ENCODE results near the gene CORIN. TPM values are rescaled to one million over a fixed set of nuclear protein-coding genes. Genes with fewer than 3 reads are reported as not detected.
A peak's percentile ranks its signal among the peaks of the same experiment; 100 is the strongest.

CORIN gene
- total and polyA plus RNA-seq, 11 donors, result 5.6 to 130 (median 40.1) TPM

DNA sequence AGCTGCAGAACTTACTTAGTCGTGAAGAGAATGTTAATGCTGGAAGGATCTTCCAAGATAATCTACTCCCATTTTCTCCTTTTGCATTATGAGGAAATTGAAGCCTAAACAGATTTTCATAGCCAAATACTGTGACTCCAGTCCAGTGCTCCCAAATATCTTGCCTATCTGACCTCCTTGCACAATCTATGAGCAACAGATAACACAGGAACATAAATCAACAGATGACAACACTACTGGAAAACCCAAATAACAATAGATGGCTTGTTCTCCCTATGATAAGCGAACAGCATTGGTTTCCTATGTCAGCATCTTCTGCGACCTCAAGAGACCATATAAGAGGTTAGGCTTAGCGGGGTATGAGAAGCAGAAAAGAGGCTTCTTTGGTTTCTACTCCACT, 88.0 kb downstream of the CORIN start:
- DNase-seq (no peak), ATAC-seq (peak in 1 of 4 donors; percentile 49)
- intact Hi-C loops (cut with DNase I), result loop anchor here in 3 of 10 donors (5.0 kb wide), 4 partner anchors 43 to 87 kb away; partner anchors contain the start of gene CORIN (in 1 of the 3)
- WGBS, 4 donors, result 65 to 77% (median 70%) methylated on average over 4 of the region's 4 CpGs
- peaks cover 0 to 45% (median 4%) of the 10 kb centered on the region in 12 donors for H3K4me1 ChIP-seq
- H3K27ac ChIP-seq, result peak overlapping the region in 6 of 12 donors; percentile 26 to 94 (median 66)
- no peak overlapping the region for H3K4me3 ChIP-seq
- H3K36me3 ChIP-seq, result no peaks in the 10 kb centered on the region
- peaks cover 0 to 17% (median 0%) of the 10 kb centered on the region in 12 donors for H3K9me3 ChIP-seq
- TF ChIP-seq POLR2A (IDR thresholded peaks at IDR 0.05), result no peak
- TF ChIP-seq, protein P1, sequence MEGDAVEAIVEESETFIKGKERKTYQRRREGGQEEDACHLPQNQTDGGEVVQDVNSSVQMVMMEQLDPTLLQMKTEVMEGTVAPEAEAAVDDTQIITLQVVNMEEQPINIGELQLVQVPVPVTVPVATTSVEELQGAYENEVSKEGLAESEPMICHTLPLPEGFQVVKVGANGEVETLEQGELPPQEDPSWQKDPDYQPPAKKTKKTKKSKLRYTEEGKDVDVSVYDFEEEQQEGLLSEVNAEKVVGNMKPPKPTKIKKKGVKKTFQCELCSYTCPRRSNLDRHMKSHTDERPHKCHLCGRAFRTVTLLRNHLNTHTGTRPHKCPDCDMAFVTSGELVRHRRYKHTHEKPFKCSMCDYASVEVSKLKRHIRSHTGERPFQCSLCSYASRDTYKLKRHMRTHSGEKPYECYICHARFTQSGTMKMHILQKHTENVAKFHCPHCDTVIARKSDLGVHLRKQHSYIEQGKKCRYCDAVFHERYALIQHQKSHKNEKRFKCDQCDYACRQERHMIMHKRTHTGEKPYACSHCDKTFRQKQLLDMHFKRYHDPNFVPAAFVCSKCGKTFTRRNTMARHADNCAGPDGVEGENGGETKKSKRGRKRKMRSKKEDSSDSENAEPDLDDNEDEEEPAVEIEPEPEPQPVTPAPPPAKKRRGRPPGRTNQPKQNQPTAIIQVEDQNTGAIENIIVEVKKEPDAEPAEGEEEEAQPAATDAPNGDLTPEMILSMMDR (IDR thresholded peaks at IDR 0.05), result no peak
- no peaks in the 10 kb centered on the region for H3K27me3 ChIP-seq

DNA sequence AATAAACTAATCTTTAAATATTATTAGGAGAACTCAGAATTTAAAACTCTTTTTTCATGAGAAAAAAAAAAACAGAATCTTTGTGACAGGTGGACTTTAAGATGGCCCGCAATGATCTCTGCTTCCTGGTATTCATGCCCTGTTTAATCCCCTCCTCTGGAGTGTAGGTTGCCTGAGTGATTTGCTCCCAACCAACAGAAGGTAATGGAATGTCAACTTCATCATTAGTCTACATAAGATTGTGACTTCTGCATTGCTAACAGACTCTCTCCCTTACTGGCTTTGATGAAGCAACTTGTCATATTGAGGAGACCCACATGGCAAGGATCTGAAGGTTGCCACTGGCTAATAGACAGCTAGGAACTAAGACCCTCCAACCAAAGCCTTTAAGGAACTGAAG, 88.8 kb downstream of the CORIN start:
- DNase-seq (no peak), ATAC-seq (no peak)
- Histone ChIP-seq H3K36me3 (no peaks in the 10 kb centered on the region), H3K27me3 (no peaks in the 10 kb centered on the region), H3K4me3 (no peak overlapping the region), H3K27ac (peak overlapping the region in 10 of 12 donors; percentile 9 to 94 (median 72)), H3K4me1 (peaks cover 0 to 48% (median 2%) of the 10 kb centered on the region in 12 donors), H3K9me3 (peaks cover 0 to 15% (median 0%) of the 10 kb centered on the region in 12 donors)
- 81 to 91% (median 86%) methylated on average over 1 of the region's 1 CpG for WGBS, 4 donors
- TF ChIP-seq POLR2A (IDR thresholded peaks at IDR 0.05), result no peak
- TF ChIP-seq, protein P1 (IDR thresholded peaks at IDR 0.05), result no peak
- intact Hi-C loops (cut with DNase I), result loop anchor here in 3 of 10 donors (5.0 kb wide), 3 partner anchors 68 to 88 kb away; partner anchors contain the start of gene CORIN (in 1 of the 3)

DNA sequence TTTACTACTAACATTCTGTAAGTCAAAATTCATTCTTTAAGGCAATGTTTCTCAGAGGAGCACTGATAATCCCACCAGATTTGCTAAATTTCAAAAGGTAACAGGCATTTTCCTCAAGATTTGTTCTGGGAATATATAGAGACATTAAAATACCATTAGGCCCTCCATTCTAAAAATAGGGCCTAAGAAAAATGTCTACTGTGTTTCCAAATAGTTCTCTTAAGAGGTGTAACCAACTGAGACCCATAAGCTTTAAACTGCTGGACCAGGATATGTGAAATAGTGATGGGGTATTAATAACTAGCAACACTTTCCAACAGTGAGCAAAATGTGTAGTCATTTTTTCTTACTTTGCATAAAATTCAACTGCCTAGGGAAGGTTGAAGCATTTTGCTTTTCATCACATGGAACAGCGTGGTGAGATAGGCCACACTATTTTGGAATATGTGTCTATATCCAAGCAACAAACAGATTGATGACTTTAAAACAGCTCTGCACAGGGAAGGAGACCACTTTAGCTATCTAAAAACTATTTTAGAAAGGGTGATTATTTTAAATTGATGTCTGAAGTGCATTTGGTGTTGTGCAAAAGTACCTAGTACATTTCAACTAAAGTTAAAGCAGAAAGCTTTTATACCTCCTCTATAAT, 89.9 kb downstream of the CORIN start:
- 39 to 63% (median 57%) methylated on average over 1 of the region's 1 CpG for WGBS, 4 donors
- Histone ChIP-seq H3K9me3 (peaks cover 0 to 9% (median 0%) of the 10 kb centered on the region in 12 donors), H3K36me3 (no peaks in the 10 kb centered on the region), H3K27ac (peak overlapping the region in 11 of 12 donors; percentile 25 to 94 (median 72)), H3K4me3 (no peak overlapping the region), H3K4me1 (peaks cover 0 to 48% (median 2%) of the 10 kb centered on the region in 12 donors), H3K27me3 (no peaks in the 10 kb centered on the region)
- TF ChIP-seq POLR2A (IDR thresholded peaks at IDR 0.05), result no peak
- intact Hi-C loops (cut with DNase I), result loop anchor here in 3 of 10 donors (5.0 kb wide), 3 partner anchors 69 to 89 kb away; partner anchors contain the start of gene CORIN (in 1 of the 3)
- DNase-seq (no peak), ATAC-seq (peak; percentile 78 to 92 (median 90))

DNA sequence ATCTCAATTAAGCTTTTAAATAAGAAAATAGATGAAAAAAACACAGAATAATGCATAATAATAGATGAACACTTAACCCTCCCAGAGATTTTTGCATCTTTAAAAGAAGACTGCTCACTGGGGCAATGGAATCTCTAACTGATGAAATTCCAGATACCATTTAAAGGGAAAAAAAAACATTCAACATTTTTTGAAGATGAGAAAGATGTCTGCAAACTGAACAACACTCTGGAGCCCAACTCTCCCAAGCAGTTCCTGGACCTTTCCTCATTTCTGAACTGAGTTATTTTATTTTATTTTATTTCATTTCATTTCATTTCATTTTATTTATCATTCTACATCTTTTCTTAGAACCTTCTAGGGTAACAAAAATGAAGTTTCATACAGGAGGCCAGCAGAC, 90.7 kb downstream of the CORIN start:
- peaks cover 0 to 7% (median 0%) of the 10 kb centered on the region in 12 donors for H3K9me3 ChIP-seq
- ATAC-seq (no peak), DNase-seq (no peak)
- no peaks in the 10 kb centered on the region for H3K27me3 ChIP-seq
- intact Hi-C loops (cut with DNase I), result loop anchor here in 3 of 10 donors (5.0 kb wide), 3 partner anchors 70 to 90 kb away; partner anchors contain the start of gene CORIN (in 1 of the 3)
- H3K27ac ChIP-seq, result peak overlapping the region in 11 of 12 donors; percentile 25 to 94 (median 72)
- H3K4me3 ChIP-seq, result no peak overlapping the region
- H3K36me3 ChIP-seq, result no peaks in the 10 kb centered on the region
- peaks cover 0 to 48% (median 2%) of the 10 kb centered on the region in 12 donors for H3K4me1 ChIP-seq
- no peak for TF ChIP-seq POLR2A (IDR thresholded peaks at IDR 0.05)
- TF ChIP-seq, protein P1 (IDR thresholded peaks at IDR 0.05), result no peak
